SU-DHL-6 (cell line): Measurements from ENCODE around the gene TM4SF18.

ENCODE experiments used
- H2AFZ ChIP-seq: fragments of 200-600 bp; sonication (generic); 2 replicates; pipeline ENCODE4 v1.6.1; 2014; ENCODE audit warnings: low read depth, mild to moderate bottlenecking, moderate library complexity, mixed read lengths, antibody characterized with exemption, low read length; ENCODE audit not compliant: severe bottlenecking
- H3F3A ChIP-seq: fragments of 200-600 bp; shearing (Covaris generic); 2 replicates; pipeline ENCODE4 v1.6.0; 2016; ENCODE audit warnings: antibody characterized with exemption, mild to moderate bottlenecking; ENCODE audit not compliant: insufficient read depth
- H3K27ac ChIP-seq: fragments of 200-600 bp; sonication (generic); 2 replicates; pipeline ENCODE4 v1.5.1; 2016; ENCODE audit warnings: low read depth, mild to moderate bottlenecking, low read length, moderate library complexity, mixed read lengths
- H3K27me3 ChIP-seq: fragments of 200-600 bp; sonication (generic), shearing (Covaris generic); 2 replicates; pipeline ENCODE4 v1.6.0; 2014; ENCODE audit warnings: mild to moderate bottlenecking, low read length
- H3K36me3 ChIP-seq: fragments of 200-600 bp; sonication (generic); 2 replicates; pipeline ENCODE4 v1.6.1; 2014; ENCODE audit warnings: mild to moderate bottlenecking, low read length, mixed read lengths
- H3K4me2 ChIP-seq: fragments of 300-600, 200-600 bp; shearing (Covaris generic), sonication (generic); 2 replicates; pipeline ENCODE4 v1.6.0; 2014; ENCODE audit warnings: low read length, low read depth, mild to moderate bottlenecking; ENCODE audit not compliant: poor library complexity, severe bottlenecking
- H3K4me3 ChIP-seq: fragments of 200-600 bp; sonication (generic); 2 replicates; pipeline ENCODE4 v1.5.1; 2014; ENCODE audit warnings: antibody characterized with exemption, low read length, mild to moderate bottlenecking, mixed read lengths; ENCODE audit not compliant: insufficient read depth, poor library complexity, severe bottlenecking
- H3K79me2 ChIP-seq: fragments of 200-600 bp; sonication (generic); 2 replicates; pipeline ENCODE4 v1.6.1; 2014; ENCODE audit warnings: mild to moderate bottlenecking, low read length, moderate library complexity; ENCODE audit not compliant: insufficient read depth
- H3K9ac ChIP-seq: fragments of 200-600 bp; sonication (generic); 2 replicates; pipeline ENCODE4 v1.7.0; 2014; ENCODE audit warnings: mild to moderate bottlenecking, low read length
- H3K9me2 ChIP-seq: fragments of 200-600 bp; sonication (generic); replicated peaks from 2 replicates; pipeline ENCODE4 v1.6.1; 2014; ENCODE audit warnings: low read length; ENCODE audit not compliant: insufficient read depth
- H3K9me3 ChIP-seq: fragments of 200-600 bp; sonication (generic); 2 replicates; pipeline ENCODE4 v1.6.1; 2014; ENCODE audit warnings: low read length, mixed read lengths; ENCODE audit not compliant: insufficient read depth
- H4K20me1 ChIP-seq: fragments of 200-600 bp; sonication (generic); 2 replicates; pipeline ENCODE4 v1.6.1; 2014; ENCODE audit warnings: low read depth, mild to moderate bottlenecking, antibody characterized with exemption, low read length, moderate library complexity, mixed read lengths
- EZH2phosphoT487 ChIP-seq: fragments of 200-600 bp; sonication (generic), shearing (Covaris generic); conservative IDR thresholded peaks from 2 replicates; pipeline ENCODE4 v1.6.1; 2018; ENCODE audit warnings: mild to moderate bottlenecking, antibody characterized with exemption, low read length, moderate library complexity, mixed read lengths
- TF ChIP-seq, protein P1 (sequence below): fragments of 200-600 bp; sonication (generic); IDR thresholded peaks from one replicate; pipeline ENCODE4 v1.5.1; 2017; ENCODE audit warnings: antibody characterized with exemption, mild to moderate bottlenecking, low read length, moderate library complexity; ENCODE audit not compliant: insufficient read depth, poor library complexity, severe bottlenecking

The TM4SF18 gene

DNA sequence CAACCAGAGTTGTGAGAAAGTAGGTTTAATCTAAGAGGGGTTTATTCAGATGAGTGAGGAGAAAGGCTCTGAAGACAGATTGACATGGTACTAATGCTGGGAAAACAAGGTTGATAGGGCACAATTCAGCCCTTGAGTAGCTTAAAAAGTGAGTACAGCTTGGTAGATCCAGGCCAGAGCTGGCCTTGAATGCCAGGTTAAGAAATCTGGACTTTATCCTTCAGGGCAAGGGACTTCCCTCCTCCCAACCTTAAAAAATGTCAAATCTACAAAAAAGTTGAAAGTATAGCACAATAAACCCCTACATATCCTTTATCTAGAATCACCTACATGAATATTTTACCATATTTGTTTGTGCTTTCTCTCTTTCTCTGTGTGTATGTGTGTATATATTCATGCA, 7.9 kb downstream of the TM4SF18 start:
- H2AFZ ChIP-seq: no peak overlapping the region
- H4K20me1 ChIP-seq: no peaks in the 10 kb centered on the region
- H3K9ac ChIP-seq: no peak overlapping the region
- no peak overlapping the region for H3K4me2 ChIP-seq
- TF ChIP-seq EZH2phosphoT487: no peak
- TF ChIP-seq, protein P1, sequence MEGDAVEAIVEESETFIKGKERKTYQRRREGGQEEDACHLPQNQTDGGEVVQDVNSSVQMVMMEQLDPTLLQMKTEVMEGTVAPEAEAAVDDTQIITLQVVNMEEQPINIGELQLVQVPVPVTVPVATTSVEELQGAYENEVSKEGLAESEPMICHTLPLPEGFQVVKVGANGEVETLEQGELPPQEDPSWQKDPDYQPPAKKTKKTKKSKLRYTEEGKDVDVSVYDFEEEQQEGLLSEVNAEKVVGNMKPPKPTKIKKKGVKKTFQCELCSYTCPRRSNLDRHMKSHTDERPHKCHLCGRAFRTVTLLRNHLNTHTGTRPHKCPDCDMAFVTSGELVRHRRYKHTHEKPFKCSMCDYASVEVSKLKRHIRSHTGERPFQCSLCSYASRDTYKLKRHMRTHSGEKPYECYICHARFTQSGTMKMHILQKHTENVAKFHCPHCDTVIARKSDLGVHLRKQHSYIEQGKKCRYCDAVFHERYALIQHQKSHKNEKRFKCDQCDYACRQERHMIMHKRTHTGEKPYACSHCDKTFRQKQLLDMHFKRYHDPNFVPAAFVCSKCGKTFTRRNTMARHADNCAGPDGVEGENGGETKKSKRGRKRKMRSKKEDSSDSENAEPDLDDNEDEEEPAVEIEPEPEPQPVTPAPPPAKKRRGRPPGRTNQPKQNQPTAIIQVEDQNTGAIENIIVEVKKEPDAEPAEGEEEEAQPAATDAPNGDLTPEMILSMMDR: no peak
- H3K9me3 ChIP-seq: no peaks in the 10 kb centered on the region
- no peaks in the 10 kb centered on the region for H3K36me3 ChIP-seq
- H3K4me3 ChIP-seq: no peak overlapping the region
- no peaks in the 10 kb centered on the region for H3K9me2 ChIP-seq
- no peaks in the 10 kb centered on the region for H3F3A ChIP-seq
- H3K79me2 ChIP-seq: no peaks in the 10 kb centered on the region
- H3K27ac ChIP-seq: no peak overlapping the region
- H3K27me3 ChIP-seq: no peaks in the 10 kb centered on the region

DNA sequence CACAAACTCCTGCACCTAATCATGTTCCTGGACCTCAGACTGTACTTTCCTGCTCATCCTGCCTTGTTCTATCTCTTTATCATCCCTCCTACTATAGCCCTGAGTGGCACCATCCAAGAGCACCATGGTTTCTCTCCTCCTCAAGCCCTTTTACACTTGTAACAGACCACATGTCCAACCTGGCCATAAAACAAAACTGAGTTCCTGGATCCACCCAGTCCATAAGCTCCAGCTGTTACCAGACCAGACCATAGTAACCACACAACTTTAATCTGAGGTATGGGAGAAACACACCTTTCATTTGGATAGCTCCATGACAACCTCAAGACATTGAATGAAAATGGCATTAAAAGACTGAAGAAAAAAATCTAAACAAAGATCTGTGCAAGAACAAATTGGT, 9.1 kb downstream of the TM4SF18 start:
- TF ChIP-seq, protein P1: no peak
- TF ChIP-seq EZH2phosphoT487: no peak
- Histone ChIP-seq H2AFZ (no peak overlapping the region), H3K27me3 (no peaks in the 10 kb centered on the region), H3K4me3 (no peak overlapping the region), H3K27ac (no peak overlapping the region), H3K9me2 (no peaks in the 10 kb centered on the region), H3K9ac (no peak overlapping the region), H4K20me1 (no peaks in the 10 kb centered on the region), H3K9me3 (no peaks in the 10 kb centered on the region), H3K79me2 (no peaks in the 10 kb centered on the region), H3F3A (no peaks in the 10 kb centered on the region), H3K4me2 (no peak overlapping the region), H3K36me3 (no peaks in the 10 kb centered on the region)

DNA sequence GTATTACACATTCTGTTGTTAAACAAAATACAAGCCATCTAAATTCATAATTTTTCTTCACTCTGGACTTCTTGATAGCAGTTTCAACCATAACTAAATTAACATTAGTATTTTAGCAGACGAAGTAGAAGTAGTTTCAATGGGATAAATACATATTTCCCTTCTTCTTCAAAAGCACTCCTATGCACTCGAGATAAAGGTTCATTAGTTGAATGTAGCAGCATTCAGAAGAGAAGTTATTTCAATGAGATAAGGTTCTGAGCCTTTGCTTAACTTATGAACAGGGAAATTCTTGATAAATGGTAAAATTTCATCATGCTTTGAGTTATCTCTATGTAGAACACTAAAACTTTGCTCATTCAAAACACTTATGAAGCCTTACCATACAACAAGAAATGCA, 11.8 kb downstream of the TM4SF18 start:
- Histone ChIP-seq H3K4me3 (no peak overlapping the region), H3K9me2 (no peaks in the 10 kb centered on the region), H3K27ac (no peak overlapping the region), H3K79me2 (no peaks in the 10 kb centered on the region), H3K9ac (no peak overlapping the region), H4K20me1 (no peaks in the 10 kb centered on the region), H2AFZ (no peak overlapping the region), H3K36me3 (no peaks in the 10 kb centered on the region), H3K4me2 (no peak overlapping the region), H3F3A (no peaks in the 10 kb centered on the region), H3K9me3 (no peaks in the 10 kb centered on the region), H3K27me3 (no peaks in the 10 kb centered on the region)
- TF ChIP-seq, protein P1: no peak
- no peak for TF ChIP-seq EZH2phosphoT487
